HepG2 (cell line): ENCODE measurements around the gene CARMIL3. TPM values are rescaled to one million over a fixed set of nuclear protein-coding genes. Genes with fewer than 3 reads are reported as not detected.

Experiments used
- CHD4 ChIP-seq: fragments of 200-600 bp; sonication (generic); IDR thresholded peaks from 2 replicates; pipeline ENCODE4 v1.7.0; 2017; ENCODE audit warnings: mild to moderate bottlenecking, low read length, borderline replicate concordance
- CREB1 ChIP-seq, 2 experiments: fragments of 450-650 bp in 1 of 2; IDR thresholded peaks; 2 replicates each; pipeline ENCODE4 v1.6.1; 2016 to 2017; ENCODE audit warnings: control low read depth in 1 of 2, mild to moderate bottlenecking in 1 of 2, missing compliant biosample characterization in 1 of 2, missing genetic modification characterization in 1 of 2
- ETS1 ChIP-seq: sonication (generic); formaldehyde crosslinking; IDR thresholded peaks from 2 replicates; pipeline ENCODE4 v1.4.0; 2020; ENCODE audit warnings: missing genetic modification reagents
- GLMP ChIP-seq: sonication (generic); formaldehyde crosslinking; IDR thresholded peaks from 2 replicates; pipeline ENCODE4 v1.9.0; 2021; ENCODE audit warnings: missing genetic modification reagents, mild to moderate bottlenecking, borderline replicate concordance
- HCFC1 ChIP-seq: fragments of 150-350 bp; IDR thresholded peaks from 2 replicates; pipeline ENCODE4 v1.6.1; 2014; ENCODE audit warnings: low read depth, low read length
- IKZF5 ChIP-seq: IDR thresholded peaks from 2 replicates; pipeline ENCODE4 v1.6.1; 2018; ENCODE audit warnings: missing genetic modification reagents, mild to moderate bottlenecking, missing compliant biosample characterization
- KDM1A ChIP-seq: IDR thresholded peaks from 2 replicates; pipeline ENCODE4 v1.6.1; 2016; ENCODE audit warnings: missing compliant biosample characterization
- MTF2 ChIP-seq: sonication (generic); formaldehyde crosslinking; IDR thresholded peaks from 2 replicates; pipeline ENCODE4 v1.5.0; 2020; ENCODE audit warnings: missing genetic modification reagents, borderline replicate concordance
- NFE2L2 ChIP-seq: fragments of 150-350 bp; IDR thresholded peaks from 2 replicates; pipeline ENCODE4 v1.6.1; 2014; ENCODE audit warnings: low read length
- PAXIP1 ChIP-seq: sonication (generic); formaldehyde crosslinking; conservative IDR thresholded peaks from 2 replicates; pipeline ENCODE4 v1.4.0; 2020; ENCODE audit warnings: mild to moderate bottlenecking, missing genetic modification reagents, moderate library complexity
- POLR2A ChIP-seq, 2 experiments: IDR thresholded peaks; 2 replicates each; pipeline ENCODE4 v1.6.1; 2011; ENCODE audit warnings: low read depth in 2 of 2, low read length in 2 of 2, mild to moderate bottlenecking in 1 of 2, moderate library complexity in 1 of 2; ENCODE audit not compliant: insufficient read depth in 1 of 2
- PRDM15 ChIP-seq: sonication (generic); formaldehyde crosslinking; IDR thresholded peaks from 2 replicates; pipeline ENCODE4 v1.4.0; 2020; ENCODE audit warnings: missing genetic modification reagents
- SNAI1 ChIP-seq: sonication (generic); formaldehyde crosslinking; IDR thresholded peaks from 2 replicates; pipeline ENCODE4 v1.5.0; 2020; ENCODE audit warnings: mild to moderate bottlenecking, missing genetic modification reagents, borderline replicate concordance
- SP5 ChIP-seq: IDR thresholded peaks from 2 replicates; pipeline ENCODE4 v1.6.1; 2016; ENCODE audit warnings: low read depth, borderline replicate concordance
- ZNF639 ChIP-seq: conservative IDR thresholded peaks from 2 replicates; pipeline ENCODE4 v1.6.1; 2018; ENCODE audit warnings: missing genetic modification reagents
- ZSCAN22 ChIP-seq: sonication (generic); formaldehyde crosslinking; IDR thresholded peaks from 2 replicates; pipeline ENCODE4 v1.4.0; 2020; ENCODE audit warnings: mild to moderate bottlenecking, missing genetic modification reagents
- polyA plus RNA-seq, 8 experiments: library from polyadenylated mRNA; depleted of rRNA in 3 of 8; stranded (reverse) in 7 of 8; unstranded in 1 of 8; fragments of >200 nt; fragmentation: Illumina TruSeq in 4 of 8; extraction: Trizol in 4 of 8; gene quantifications; 2 replicates each; pipeline versions ENCODE4 v1.2.1 to v1.2.3, GENCODE V29; 2011 to 2016; ENCODE audit warnings: low read depth in 4 of 8, missing spikeins in 1 of 8, mixed read lengths in 1 of 8; ENCODE audit not compliant: insufficient read depth in 1 of 8
- total RNA-seq, 5 experiments: library from RNA; depleted of rRNA; stranded (reverse); fragments of >200 nt; fragmentation: Illumina TruSeq; extraction: Trizol; gene quantifications; 2 replicates each; pipeline ENCODE4 v1.2.3, GENCODE V29; 2016; ENCODE audit warnings: low read depth in 1 of 5

The CARMIL3 gene
- total and polyA plus RNA-seq, 2 of the 13 experiments (the other 11 are each of a cell fraction or from before 2014, with no cell fraction given): 0.27 to 0.55 TPM

GRCh38 chr14:24072881-24073877 is 21.4 kb downstream of the CARMIL3 start (continued):
- TF ChIP-seq IKZF5 (no peak), NFE2L2 (no peak), CHD4 (no peak), ETS1 (CRISPR knock-in tag) (no peak), PAXIP1 (CRISPR knock-in tag) (no peak), CREB1 (IDR thresholded peaks at IDR 0.05) (no peak), CREB1 (CRISPR knock-in tag; IDR thresholded peaks at IDR 0.05) (no peak), GLMP (no peak), KDM1A (CRISPR knock-in tag) (no peak), ZSCAN22 (CRISPR knock-in tag) (no peak), SP5 (CRISPR knock-in tag) (no peak), HCFC1 (no peak), PRDM15 (CRISPR knock-in tag) (no peak), MTF2 (CRISPR knock-in tag) (no peak), POLR2A (IDR thresholded peaks at IDR 0.05; ENCODE audit: insufficient read depth in 1 of 2, low read depth in 2 of 2, low read length in 2 of 2) (no peak), SNAI1 (no peak), ZNF639 (CRISPR knock-in tag) (no peak)
